Kidney tubule cell (primary cell): ENCODE results near the gene FPGT.
"Not testable (repeated sequence)": the region's sequence is repeated elsewhere in the genome, so short reads cannot be mapped to it uniquely, and the experiment has no call there.

Experiments used
- DNase-seq: peaks from one replicate; pipeline ENCODE4 v3.0.0-alpha.2; 2018; ENCODE audit warnings: low spot score

FPGT gene

DNA sequence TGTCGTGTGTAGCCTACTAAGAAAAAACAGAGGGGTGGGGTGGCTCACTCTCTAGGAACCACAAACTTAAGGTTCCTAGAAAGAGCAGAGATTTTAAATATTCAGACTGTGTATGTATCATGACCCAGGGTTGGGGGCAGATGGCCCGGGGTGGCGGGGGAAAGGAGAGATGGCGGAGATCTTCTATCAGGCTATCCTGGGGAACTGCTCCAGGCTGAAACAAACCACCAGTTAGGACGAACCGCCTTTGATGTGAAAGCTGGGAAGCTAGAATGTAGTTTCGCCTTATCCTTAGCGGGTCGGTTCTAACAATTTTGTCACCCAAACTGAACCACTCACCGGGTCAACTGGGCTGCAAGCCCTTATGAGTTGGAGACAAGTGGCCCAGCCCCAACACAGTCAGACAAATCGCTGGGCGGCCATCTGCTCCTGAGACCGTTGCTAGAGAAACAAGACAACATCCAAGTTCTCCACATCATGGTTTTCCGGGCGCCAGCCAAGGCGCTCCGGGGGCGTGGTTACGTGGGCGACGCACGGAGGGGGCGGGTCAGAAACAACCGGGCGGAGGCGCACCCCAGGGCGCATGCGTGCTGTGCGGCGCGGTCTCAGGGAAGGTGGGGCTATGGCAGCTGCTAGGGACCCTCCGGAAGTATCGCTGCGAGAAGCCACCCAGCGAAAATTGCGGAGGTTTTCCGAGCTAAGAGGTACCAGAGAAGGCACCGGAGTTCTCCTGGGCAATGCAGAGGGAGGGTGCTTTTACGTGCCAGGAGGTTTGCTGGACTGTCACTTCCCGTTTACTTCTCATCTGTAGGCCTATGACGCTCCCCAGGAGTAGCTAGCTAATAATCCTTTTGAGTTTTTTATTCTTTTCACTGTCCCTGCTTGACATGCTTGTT, at the start of gene FPGT, which contains the start of gene LRRIQ3:
FPGT (plus strand) TSS at position 586 of the 896 bp plus-strand sequence; CDS start at position 623, 37 bp downstream.
LRRIQ3 (minus strand) TSS at position 520 of the 896 bp plus-strand sequence. CDS start 14,492 bp downstream, outside the sequence.
- DNase-seq: peak; percentile 95

- no peak for DNase-seq
Measured at GRCh38 chr1:74160046-74160445, 38.0 kb upstream of the FPGT start.

- no peak for DNase-seq
Measured at GRCh38 chr1:74161497-74161896, 36.5 kb upstream of the FPGT start.

GRCh38 chr1:74162333-74162732, 35.7 kb upstream of the FPGT start:
- DNase-seq: no peak

- DNase-seq: not testable (repeated sequence)
Measured at GRCh38 chr1:74174423-74174822, 23.6 kb upstream of the FPGT start.

DNA sequence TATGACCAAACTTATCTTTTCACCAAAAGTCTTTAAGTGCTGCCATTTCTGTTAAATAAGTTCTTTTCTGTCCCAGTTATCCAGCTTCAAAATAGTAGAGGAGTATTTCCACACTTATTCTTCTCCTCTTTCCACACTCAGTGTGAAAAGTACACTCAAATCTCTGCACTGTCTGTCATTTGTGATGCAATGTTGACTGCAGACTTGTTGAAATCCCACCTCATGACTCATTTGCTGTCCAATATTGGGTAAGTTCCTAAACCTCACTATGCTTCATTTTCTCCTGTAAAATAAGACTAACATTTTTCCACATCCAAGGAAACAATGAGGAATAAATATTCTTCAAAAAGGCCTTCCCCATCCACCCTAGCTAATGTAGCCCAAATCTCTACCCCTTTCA, 17.6 kb upstream of the FPGT start:
- no peak for DNase-seq

DNA sequence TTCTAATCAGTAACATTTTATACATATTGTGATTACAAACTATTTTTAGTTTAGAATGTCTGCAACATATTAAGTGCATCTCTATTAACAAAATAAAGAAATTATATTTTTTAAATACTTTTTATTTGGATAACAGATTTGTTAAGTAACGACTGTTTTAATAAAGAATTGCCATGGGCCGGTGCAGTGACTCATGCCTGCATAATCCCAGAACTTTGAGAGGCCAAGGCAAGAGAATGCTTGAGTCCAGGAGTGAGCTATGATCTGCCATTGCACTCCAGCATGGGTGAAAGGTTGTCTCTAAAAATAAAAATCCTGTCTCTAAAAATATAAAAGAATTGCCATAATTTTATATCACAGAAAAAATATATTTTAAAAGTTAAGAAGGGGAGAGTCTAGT, 4.1 kb upstream of the FPGT start:
- DNase-seq: peak; percentile 11

DNA sequence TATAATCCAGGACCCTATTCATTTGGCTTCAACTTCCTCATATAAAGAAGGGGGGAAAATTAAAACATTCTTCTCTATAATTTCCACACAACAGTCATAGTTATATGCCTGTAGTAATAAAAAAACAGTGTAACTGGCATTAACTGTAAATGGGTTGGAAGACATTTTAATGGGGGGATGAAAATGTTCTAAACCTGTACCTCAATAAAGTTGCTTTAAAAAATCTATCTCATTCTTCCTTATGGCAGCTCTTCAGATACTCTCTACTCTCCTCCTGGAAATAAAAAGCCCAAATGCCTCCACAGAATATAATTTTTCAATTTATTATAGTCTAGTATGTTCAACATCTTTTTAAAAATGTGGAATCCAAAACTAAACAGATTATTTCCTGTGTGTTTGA, 2.7 kb upstream of the FPGT start:
- no peak for DNase-seq

DNA sequence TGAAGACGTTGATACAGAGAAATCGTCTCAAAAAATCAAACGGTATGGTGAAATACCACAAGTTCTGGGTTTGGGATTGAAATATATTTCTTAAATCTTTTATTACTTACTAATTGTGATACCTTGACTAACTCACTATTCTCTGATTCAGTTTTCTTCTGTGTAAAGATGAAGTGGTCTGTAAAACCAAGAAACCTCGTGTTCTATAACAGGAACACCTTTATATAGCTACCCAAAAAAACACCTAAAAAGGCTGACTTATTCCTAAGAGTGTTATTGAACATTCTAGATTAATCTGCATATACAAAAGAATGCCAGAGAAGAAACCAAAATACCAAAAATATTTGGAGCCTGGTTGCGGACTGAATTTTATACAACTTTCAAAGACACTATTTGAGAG, 787 bp upstream of the FPGT start:
- no peak for DNase-seq

DNA sequence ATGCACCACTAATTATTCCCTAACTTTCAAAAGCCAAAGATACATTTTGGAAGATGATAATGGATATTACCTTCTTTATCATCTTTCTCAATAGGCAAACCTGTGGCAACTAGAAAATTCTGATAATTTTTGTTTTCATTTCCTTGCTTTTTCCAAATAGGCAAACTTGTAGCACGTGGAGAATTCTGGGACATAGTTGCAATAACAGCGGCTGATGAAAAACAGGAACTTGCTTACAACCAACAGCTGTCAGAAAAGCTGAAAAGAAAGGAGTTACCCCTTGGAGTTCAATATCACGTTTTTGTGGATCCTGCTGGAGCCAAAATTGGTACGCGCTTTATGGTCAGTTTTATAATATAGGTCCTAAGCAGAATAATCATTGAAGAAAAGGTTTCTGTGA, 1.5 kb downstream of the FPGT start:
- DNase-seq: no peak

- DNase-seq: no peak
Measured at GRCh38 chr1:74205266-74205665, 7.2 kb downstream of the FPGT start.

- DNase-seq: no peak
Measured at GRCh38 chr1:74215229-74215628, 17.2 kb downstream of the FPGT start.

DNA sequence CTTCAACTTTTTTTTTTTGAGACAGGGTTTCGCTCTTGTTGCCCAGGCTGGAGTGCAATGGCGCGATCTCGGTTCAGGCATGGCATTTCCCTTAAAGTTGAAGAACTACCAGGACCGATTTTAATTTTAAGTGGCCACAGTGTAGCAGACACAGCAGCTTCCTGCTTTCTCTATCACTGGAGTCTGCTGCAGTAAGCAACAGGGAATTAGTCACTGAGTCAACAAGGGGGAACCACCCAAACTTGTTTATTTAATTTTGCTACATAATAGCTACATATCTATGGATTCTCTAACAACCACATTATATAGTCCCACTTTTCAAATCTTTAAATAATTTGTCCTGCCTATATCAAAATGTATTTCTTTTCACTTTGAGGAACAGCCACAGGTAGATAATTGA, 24.7 kb downstream of the FPGT start:
- no peak for DNase-seq

GRCh38 chr1:74223453-74223852, 25.4 kb downstream of the FPGT start:
- no peak for DNase-seq

DNA sequence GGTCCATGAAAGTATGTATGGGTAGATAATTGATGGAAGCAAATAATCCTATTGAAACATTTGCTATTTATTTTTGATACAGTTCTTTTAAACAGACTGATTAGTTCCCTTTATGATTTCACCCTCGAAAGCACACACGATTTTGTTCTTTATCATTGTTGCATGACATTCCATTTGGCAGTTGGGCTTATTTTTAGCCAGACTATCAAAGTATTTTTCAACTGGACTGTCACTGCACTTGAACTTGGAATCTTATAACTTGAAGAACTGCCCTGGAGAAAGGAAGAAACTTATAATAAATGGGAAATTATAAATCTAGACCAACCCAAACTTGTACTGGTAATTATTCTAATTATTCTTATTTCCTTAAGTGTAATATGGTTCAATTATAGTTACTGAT, 37.1 kb downstream of the FPGT start, which contains the start of gene TNNI3K:
TNNI3K (plus strand) TSS at position 235 of the 400 bp plus-strand sequence; CDS start at position 300, 65 bp downstream.
- DNase-seq: no peak

DNA sequence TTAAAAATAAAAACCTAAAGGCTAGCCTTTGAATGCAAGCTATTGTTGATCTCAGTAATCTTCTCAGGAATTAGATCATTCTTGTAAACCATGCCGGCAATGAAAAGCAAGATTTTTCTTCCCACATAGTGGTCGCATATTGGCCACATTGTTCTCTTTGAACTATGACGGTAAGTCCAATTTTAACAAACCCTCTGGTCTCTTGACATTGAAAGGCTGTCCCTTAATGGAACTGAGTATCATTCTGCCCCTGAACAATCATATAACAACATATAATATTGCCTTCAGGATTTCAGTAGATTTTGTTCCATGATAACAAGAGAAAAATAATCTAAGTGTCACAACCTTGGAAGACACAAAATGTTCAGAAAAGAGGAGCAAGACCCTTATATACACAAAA, 38.4 kb downstream of the FPGT start:
- no peak for DNase-seq

DNA sequence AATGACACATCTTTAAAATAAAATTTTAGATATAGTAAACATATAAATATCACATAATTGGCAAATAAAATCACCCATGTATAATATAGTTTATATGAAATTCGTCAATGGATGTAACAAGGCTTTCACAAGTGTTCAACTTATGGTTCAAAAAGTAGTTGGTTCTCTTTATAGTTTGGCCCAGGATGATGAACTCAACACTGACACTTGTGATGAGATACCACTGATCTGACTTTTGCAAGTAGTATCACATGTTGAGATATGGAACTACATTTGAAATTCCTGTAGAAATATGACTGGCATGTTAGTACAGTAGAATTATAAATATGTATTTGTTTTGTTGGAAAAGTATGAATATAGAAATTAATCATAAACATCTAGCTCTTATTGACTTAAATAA, 39.0 kb downstream of the FPGT start:
- DNase-seq: no peak

DNA sequence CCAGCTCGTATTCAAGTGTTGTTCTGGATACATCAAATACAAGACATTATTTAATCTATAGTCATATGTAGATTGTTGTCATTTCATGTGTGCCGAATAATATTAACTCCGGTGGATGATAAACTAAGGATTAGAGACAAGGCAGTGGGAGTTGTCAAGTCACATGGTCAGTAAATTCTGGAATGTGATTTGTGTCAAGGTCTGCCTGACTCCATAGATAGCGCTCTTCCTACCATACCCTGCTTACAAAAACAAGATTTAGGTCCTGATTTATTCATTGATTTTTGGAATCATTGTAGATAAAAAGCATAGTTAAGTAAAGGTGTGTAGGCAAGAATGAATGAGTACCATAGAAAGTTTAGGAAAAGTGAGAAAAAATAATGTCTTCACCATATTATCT, 39.7 kb downstream of the FPGT start:
- no peak for DNase-seq

GRCh38 chr1:74245168-74245772, 47.2 kb downstream of the FPGT start:
- DNase-seq: no peak

GRCh38 chr1:74246315-74246714, 48.3 kb downstream of the FPGT start:
- peak; percentile 54 for DNase-seq

DNA sequence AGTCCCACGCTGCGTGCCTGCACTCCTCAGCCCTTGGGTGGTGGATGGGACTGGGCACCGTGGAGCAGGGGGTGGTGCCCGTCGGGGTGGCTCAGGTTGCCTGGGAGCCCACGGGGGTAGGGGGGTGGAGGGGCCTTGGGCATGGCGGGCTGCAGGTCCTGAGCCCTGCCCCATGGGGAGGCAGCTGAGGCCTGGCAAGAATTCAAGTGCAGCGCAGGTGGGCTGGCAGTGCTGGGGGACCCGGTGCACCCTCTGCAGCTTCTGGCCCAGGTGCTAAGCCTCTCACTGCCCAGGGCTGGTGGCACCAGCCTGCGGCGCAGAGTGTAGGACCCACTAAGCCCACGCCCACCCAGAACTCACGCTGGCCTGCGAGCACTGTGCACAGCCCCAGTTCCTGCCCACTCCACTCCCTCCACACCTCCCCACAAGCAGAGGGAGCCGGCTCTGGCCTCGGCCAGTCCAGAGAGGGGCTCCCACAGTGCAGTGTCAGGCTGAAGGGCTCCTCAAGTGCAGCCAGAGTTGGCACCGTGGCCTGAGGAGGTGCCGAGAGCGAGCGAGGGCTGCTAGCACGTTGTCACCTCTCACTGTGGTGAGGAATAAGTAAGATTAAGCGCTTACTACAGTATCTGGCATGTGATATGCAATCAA, 50.0 kb downstream of the FPGT start:
- DNase-seq: no peak

GRCh38 chr1:74253243-74253824, 55.3 kb downstream of the FPGT start:
- DNase-seq: not testable (repeated sequence)
